HEK293 (cell line): ENCODE measurements around the gene ASB5.

Experiments
- CTCF ChIA-PET: fragments of 350-600 bp; formaldehyde crosslinking; extraction: SDS; loops from one replicate; lab custom pipeline; 2021; ENCODE audit warnings: antibody characterized with exemption; lab: Yijun Ruan, JAX
- POLR2A ChIA-PET: fragments of 300-600 bp; formaldehyde crosslinking; extraction: SDS; loops from one replicate; lab custom pipeline; 2020; ENCODE audit warnings: antibody characterized with exemption, inconsistent platforms; lab: Yijun Ruan, JAX
- H3K27ac ChIP-seq: fragments of 200-500 bp; sonication (Bioruptor generic); 2 replicates; pipeline ENCODE4 v1.5.1; 2014; ENCODE audit warnings: low read depth, low read length, control low read depth, inconsistent platforms; ENCODE audit errors: extremely low read depth
- H3K36me3 ChIP-seq, 2 experiments: fragments of 200-500 bp in 1 of 2; sonication (Bioruptor generic) in 1 of 2; 1 replicate in 1 of 2; 2 replicates in 1 of 2; pipeline ENCODE4 v1.5.1; 2014 to 2017; ENCODE audit warnings: inconsistent platforms in 2 of 2, low read length in 2 of 2; ENCODE audit not compliant: control insufficient read depth in 2 of 2, insufficient read depth in 1 of 2
- H3K4me1 ChIP-seq: fragments of 200-500 bp; sonication (Bioruptor generic); 2 replicates; pipeline ENCODE4 v1.5.1; 2014; ENCODE audit warnings: mild to moderate bottlenecking, low read length, inconsistent platforms; ENCODE audit not compliant: control insufficient read depth, insufficient read depth
- H3K4me3 ChIP-seq: 2 replicates; pipeline ENCODE4 v1.5.1; 2011; ENCODE audit warnings: low read depth, mild to moderate bottlenecking, control low read depth, low read length, moderate library complexity
- H3K9me3 ChIP-seq: fragments of 200-500 bp; sonication (Bioruptor generic); 2 replicates; pipeline ENCODE4 v1.5.1; 2014; ENCODE audit warnings: low read depth, low read length, inconsistent platforms; ENCODE audit not compliant: control insufficient read depth, insufficient read depth
- EGR2 ChIP-seq: fragments of 450-650 bp; formaldehyde crosslinking; IDR thresholded peaks from 2 replicates; pipeline ENCODE4 v1.5.1; 2016; ENCODE audit warnings: low read depth, missing biosample characterization, missing genetic modification characterization
- FEZF1 ChIP-seq: fragments of 450-650 bp; formaldehyde crosslinking; IDR thresholded peaks from 2 replicates; pipeline ENCODE4 v1.5.1; 2016; ENCODE audit warnings: missing biosample characterization, missing genetic modification characterization
- GFI1B ChIP-seq: fragments of 450-650 bp; formaldehyde crosslinking; IDR thresholded peaks from 2 replicates; pipeline ENCODE4 v1.5.1; 2016; ENCODE audit warnings: missing biosample characterization, missing genetic modification characterization
- GLIS1 ChIP-seq: fragments of 450-650 bp; formaldehyde crosslinking; IDR thresholded peaks from 2 replicates; pipeline ENCODE4 v1.5.1; 2016; ENCODE audit warnings: missing biosample characterization, missing genetic modification characterization
- INSM2 ChIP-seq: fragments of 450-650 bp; formaldehyde crosslinking; IDR thresholded peaks from 2 replicates; pipeline ENCODE4 v1.5.1; 2016; ENCODE audit warnings: missing biosample characterization, missing genetic modification characterization
- PRDM1 ChIP-seq: fragments of 450-650 bp; formaldehyde crosslinking; IDR thresholded peaks from 2 replicates; pipeline ENCODE4; 2016; ENCODE audit warnings: missing biosample characterization, missing genetic modification characterization
- SP2 ChIP-seq: fragments of 450-650 bp; formaldehyde crosslinking; IDR thresholded peaks from 2 replicates; pipeline ENCODE4 v1.5.1; 2016; ENCODE audit warnings: missing biosample characterization, missing genetic modification characterization
- TRIM28 ChIP-seq: IDR thresholded peaks from 2 replicates; pipeline ENCODE4 v1.6.1; 2011; ENCODE audit warnings: low read length, control low read depth, borderline replicate concordance
- ZBTB17 ChIP-seq: fragments of 450-650 bp; formaldehyde crosslinking; IDR thresholded peaks from 2 replicates; pipeline ENCODE4 v1.5.1; 2016; ENCODE audit warnings: missing biosample characterization, missing genetic modification characterization
- ZBTB20 ChIP-seq: fragments of 450-650 bp; formaldehyde crosslinking; IDR thresholded peaks from 2 replicates; pipeline ENCODE4 v1.5.1; 2016; ENCODE audit warnings: missing biosample characterization, missing genetic modification characterization
- ZFHX2 ChIP-seq: fragments of 450-650 bp; formaldehyde crosslinking; conservative IDR thresholded peaks from 2 replicates; pipeline ENCODE4 v1.5.1; 2016; ENCODE audit warnings: missing biosample characterization, missing genetic modification characterization
- ZIC2 ChIP-seq: fragments of 450-650 bp; formaldehyde crosslinking; IDR thresholded peaks from 2 replicates; pipeline ENCODE4 v1.5.1; 2016; ENCODE audit warnings: missing biosample characterization, missing genetic modification characterization
- ZNF140 ChIP-seq: fragments of 450-650 bp; formaldehyde crosslinking; IDR thresholded peaks from 2 replicates; pipeline ENCODE4 v1.5.1; 2016; ENCODE audit warnings: missing biosample characterization, missing genetic modification characterization
- ZNF174 ChIP-seq: fragments of 450-650 bp; formaldehyde crosslinking; IDR thresholded peaks from 2 replicates; pipeline ENCODE4 v1.5.0; 2017; ENCODE audit warnings: missing biosample characterization, mild to moderate bottlenecking, missing genetic modification characterization
- ZNF2 ChIP-seq: fragments of 450-650 bp; formaldehyde crosslinking; IDR thresholded peaks from 2 replicates; pipeline ENCODE4 v1.5.1; 2016; ENCODE audit warnings: missing biosample characterization, missing genetic modification characterization
- ZNF202 ChIP-seq: fragments of 450-650 bp; formaldehyde crosslinking; IDR thresholded peaks from 2 replicates; pipeline ENCODE4 v1.5.1; 2016; ENCODE audit warnings: missing biosample characterization, missing genetic modification characterization, borderline replicate concordance
- ZNF248 ChIP-seq: fragments of 450-650 bp; formaldehyde crosslinking; IDR thresholded peaks from 2 replicates; pipeline ENCODE4 v1.5.1; 2017; ENCODE audit warnings: missing biosample characterization, missing genetic modification characterization
- ZNF280D ChIP-seq: fragments of 450-650 bp; formaldehyde crosslinking; IDR thresholded peaks from 2 replicates; pipeline ENCODE4 v1.5.1; 2016; ENCODE audit warnings: missing biosample characterization, missing genetic modification characterization
- ZNF324 ChIP-seq: fragments of 450-650 bp; formaldehyde crosslinking; IDR thresholded peaks from 2 replicates; pipeline ENCODE4 v1.5.1; 2016; ENCODE audit warnings: missing biosample characterization, missing genetic modification characterization
- ZNF350 ChIP-seq: fragments of 450-650 bp; formaldehyde crosslinking; IDR thresholded peaks from 2 replicates; pipeline ENCODE4 v1.5.0; 2017; ENCODE audit warnings: missing biosample characterization, mild to moderate bottlenecking, missing genetic modification characterization
- ZNF366 ChIP-seq: fragments of 450-650 bp; formaldehyde crosslinking; conservative IDR thresholded peaks from 2 replicates; pipeline ENCODE4 v1.5.1; 2016; ENCODE audit warnings: missing biosample characterization, missing genetic modification characterization
- ZNF37A ChIP-seq: fragments of 450-650 bp; IDR thresholded peaks from 2 replicates; pipeline ENCODE4 v1.5.1; 2018; ENCODE audit warnings: missing biosample characterization, missing genetic modification characterization
- ZNF391 ChIP-seq: fragments of 450-650 bp; formaldehyde crosslinking; IDR thresholded peaks from 2 replicates; pipeline ENCODE4 v1.5.1; 2016; ENCODE audit warnings: low read depth, missing biosample characterization, missing genetic modification characterization, borderline replicate concordance
- ZNF394 ChIP-seq: fragments of 450-650 bp; formaldehyde crosslinking; IDR thresholded peaks from 2 replicates; pipeline ENCODE4 v1.5.1; 2016; ENCODE audit warnings: missing biosample characterization, missing genetic modification characterization, mild to moderate bottlenecking, moderate library complexity, borderline replicate concordance
- ZNF433 ChIP-seq: fragments of 450-650 bp; formaldehyde crosslinking; IDR thresholded peaks from 2 replicates; pipeline ENCODE4 v1.5.1; 2016; ENCODE audit warnings: missing biosample characterization, missing genetic modification characterization, low read depth
- ZNF510 ChIP-seq: fragments of 450-650 bp; formaldehyde crosslinking; IDR thresholded peaks from 2 replicates; pipeline ENCODE4 v1.5.1; 2018; ENCODE audit warnings: mild to moderate bottlenecking, missing genetic modification characterization, missing biosample characterization; ENCODE audit not compliant: insufficient replicate concordance
- ZNF544 ChIP-seq: fragments of 450-650 bp; formaldehyde crosslinking; IDR thresholded peaks from 2 replicates; pipeline ENCODE4 v1.5.0; 2017; ENCODE audit warnings: missing biosample characterization, missing genetic modification characterization
- ZNF645 ChIP-seq: fragments of 450-650 bp; formaldehyde crosslinking; IDR thresholded peaks from 2 replicates; pipeline ENCODE4; 2016; ENCODE audit warnings: missing biosample characterization, missing genetic modification characterization
- ZNF660 ChIP-seq: fragments of 450-650 bp; IDR thresholded peaks from 2 replicates; pipeline ENCODE4 v1.5.1; 2018; ENCODE audit warnings: missing biosample characterization, mild to moderate bottlenecking, missing genetic modification characterization
- ZNF777 ChIP-seq: fragments of 450-650 bp; formaldehyde crosslinking; IDR thresholded peaks from 2 replicates; pipeline ENCODE4 v1.5.1; 2017; ENCODE audit warnings: missing biosample characterization, missing genetic modification characterization, borderline replicate concordance
- ZNF837 ChIP-seq: fragments of 450-650 bp; formaldehyde crosslinking; IDR thresholded peaks from 2 replicates; pipeline ENCODE4 v1.5.1; 2016; ENCODE audit warnings: missing biosample characterization, missing genetic modification characterization
- ZXDB ChIP-seq: fragments of 450-650 bp; formaldehyde crosslinking; IDR thresholded peaks from 2 replicates; pipeline ENCODE4 v1.5.1; 2016; ENCODE audit warnings: missing biosample characterization, missing genetic modification characterization

ASB5 gene

GRCh38 chr4:176210579-176211296, 58.3 kb downstream of the ASB5 start:
- H3K27ac ChIP-seq: no peak overlapping the region
- H3K36me3 ChIP-seq: no peaks in the 10 kb centered on the region
- ChIA-PET CTCF (no interaction called here), POLR2A (no interaction called here)
- TF ChIP-seq ZXDB (tag by site-specific recombination): no peak
- TF ChIP-seq ZNF350 (tag by site-specific recombination): no peak
- no peak for TF ChIP-seq ZNF37A (tag by site-specific recombination)
- peak; percentile 80 for TF ChIP-seq ZNF366
- no peak for TF ChIP-seq ZNF391 (tag by site-specific recombination)
- peak; percentile 98 for TF ChIP-seq PRDM1 (tag by site-specific recombination)
- H3K4me3 ChIP-seq: no peak overlapping the region
- peaks cover 4% of the 10 kb centered on the region; the same call in 1 of the 2 replicates for H3K4me1 ChIP-seq
- no peaks in the 10 kb centered on the region for H3K9me3 ChIP-seq

GRCh38 chr4:176210101-176210500, 58.9 kb downstream of the ASB5 start:
- no peak overlapping the region for H3K27ac ChIP-seq
- POLR2A ChIA-PET: interaction anchor here (0.5 kb wide), 1 partner anchor 13 kb away, joined by 4 read pairs; no protein-coding TSS in a partner anchor

GRCh38 chr4:176209535-176209934, 59.5 kb downstream of the ASB5 start:
- POLR2A ChIA-PET: no interaction called here
- no peak for TF ChIP-seq ZNF660 (tag by site-specific recombination)
- no peak for TF ChIP-seq ZNF324 (tag by site-specific recombination)
- no peak for TF ChIP-seq ZNF544 (tag by site-specific recombination)
- no peak for TF ChIP-seq ZNF2 (tag by site-specific recombination)
- TF ChIP-seq ZIC2 (tag by site-specific recombination): no peak
- TF ChIP-seq ZNF645 (tag by site-specific recombination): no peak
- no peak for TF ChIP-seq ZNF433 (tag by site-specific recombination)
- no peak for TF ChIP-seq ZBTB17
- no peak for TF ChIP-seq TRIM28
- no peak for TF ChIP-seq SP2 (tag by site-specific recombination)
- TF ChIP-seq ZXDB (tag by site-specific recombination): no peak
- TF ChIP-seq ZNF248 (tag by site-specific recombination): no peak
- no peak for TF ChIP-seq ZNF280D (tag by site-specific recombination)
- Histone ChIP-seq H3K27ac (no peak overlapping the region), H3K4me1 (peaks cover 4% of the 10 kb centered on the region; the same call in 1 of the 2 replicates), H3K36me3 (no peaks in the 10 kb centered on the region), H3K4me3 (no peak overlapping the region), H3K9me3 (no peaks in the 10 kb centered on the region)
- CTCF ChIA-PET: no interaction called here

More at GRCh38 chr4:176210101-176210500, 58.9 kb downstream of the ASB5 start:
- TF ChIP-seq INSM2 (tag by site-specific recombination) (no peak), ZNF140 (tag by site-specific recombination) (no peak), ZNF510 (tag by site-specific recombination) (no peak), EGR2 (tag by site-specific recombination) (peak; percentile 50; the same call in 1 of the 2 replicates), ZNF394 (tag by site-specific recombination) (no peak), ZNF174 (no peak), ZNF202 (no peak), FEZF1 (tag by site-specific recombination) (no peak), ZNF660 (tag by site-specific recombination) (no peak), ZNF777 (tag by site-specific recombination) (no peak), GLIS1 (tag by site-specific recombination) (no peak), ZNF837 (tag by site-specific recombination) (no peak), GFI1B (tag by site-specific recombination) (no peak), ZFHX2 (tag by site-specific recombination) (peak; percentile 57), ZXDB (tag by site-specific recombination) (no peak), ZBTB20 (tag by site-specific recombination) (no peak)
- CTCF ChIA-PET: no interaction called here
- peaks cover 4% of the 10 kb centered on the region; the same call in 1 of the 2 replicates for H3K4me1 ChIP-seq
- no peaks in the 10 kb centered on the region for H3K9me3 ChIP-seq
- H3K4me3 ChIP-seq: no peak overlapping the region
- no peaks in the 10 kb centered on the region for H3K36me3 ChIP-seq
